ENCODE results near the gene LSP1. TPM values are rescaled to one million over a fixed set of nuclear protein-coding genes. Genes with fewer than 3 reads are reported as not detected.

The LSP1 gene
- total and polyA plus RNA-seq, 2 of the 4 experiments (the other 2 are of a cell fraction) = not detected

- no peak for TF ChIP-seq CTCF (conservative IDR thresholded peaks at IDR 0.05; ENCODE audit: low read depth, low read length)
These were observed 16.6 kb upstream of the LSP1 start (continued) for GRCh38 chr11:1836011-1836945.
